ENCODE measurements around the gene SH3GL3. TPM values are rescaled to one million over a fixed set of nuclear protein-coding genes. Genes with fewer than 3 reads are reported as not detected.
A peak's percentile ranks its signal among the peaks of the same experiment; 100 is the strongest.

Gene SH3GL3
- total RNA-seq, 1 experiment from 2014 or later, result not detected

DNA sequence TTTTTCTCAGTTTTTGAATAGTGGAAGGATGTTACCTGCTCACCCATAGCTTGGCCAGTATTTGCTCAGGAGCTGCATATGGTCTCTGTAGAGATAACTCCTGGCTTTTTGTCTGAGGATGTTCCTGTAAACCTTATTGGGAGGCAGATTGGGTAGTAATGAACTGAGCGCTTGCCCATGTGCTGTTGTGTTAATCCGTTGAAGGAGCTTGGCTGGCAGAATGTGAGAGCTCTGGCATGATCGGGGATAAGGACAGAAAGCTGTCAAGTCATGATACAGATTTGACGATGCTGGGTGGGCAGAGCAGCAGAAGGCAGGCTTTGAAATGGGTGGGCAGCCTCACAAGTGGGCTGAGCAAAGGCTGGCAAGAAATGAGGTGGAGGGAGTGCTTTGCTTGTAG is 27.4 kb downstream of the SH3GL3 start:
- H3K36me3 ChIP-seq (ENCODE audit: control insufficient read depth, insufficient read depth, low read length), result no peaks in the 10 kb centered on the region
- no peaks in the 10 kb centered on the region for H3K27me3 Mint-ChIP-seq (ENCODE audit: insufficient read depth, unreplicated experiment)
- H3K4me3 Mint-ChIP-seq (ENCODE audit: unreplicated experiment), result no peak overlapping the region
- peaks cover 11% of the 10 kb centered on the region for H3K9me3 Mint-ChIP-seq (ENCODE audit: unreplicated experiment)
- DNase-seq, result no peak
- intact Hi-C loops (cut with micrococcal nuclease; ENCODE audit: unreplicated experiment), result no loop called here
- H3K4me1 ChIP-seq, result 0 out of 2 replicates have a peak, but pooled peaks cover 7% of the 10 kb centered on the region
- POLR2A ChIA-PET, result no interaction called here
- no TSS peak for BruUV-seq (replicated peaks)
- H3K9me3 ChIP-seq, result peaks cover 3% of the 10 kb centered on the region
- H3K27me3 ChIP-seq (replicated peaks; ENCODE audit: control insufficient read depth, insufficient read depth, low read length), result no peaks in the 10 kb centered on the region
- CTCF ChIA-PET, result no interaction called here
- H3K4me3 ChIP-seq (ENCODE audit: low read depth, low read length), result no peak overlapping the region
- H3K36me3 Mint-ChIP-seq (ENCODE audit: insufficient read depth, unreplicated experiment), result no peaks in the 10 kb centered on the region
- no peaks in the 10 kb centered on the region for H3K4me1 Mint-ChIP-seq (ENCODE audit: low read depth, unreplicated experiment)
- peak overlapping the region; percentile 71 for H3K27ac Mint-ChIP-seq (ENCODE audit: unreplicated experiment)
- TF ChIP-seq, protein P1, sequence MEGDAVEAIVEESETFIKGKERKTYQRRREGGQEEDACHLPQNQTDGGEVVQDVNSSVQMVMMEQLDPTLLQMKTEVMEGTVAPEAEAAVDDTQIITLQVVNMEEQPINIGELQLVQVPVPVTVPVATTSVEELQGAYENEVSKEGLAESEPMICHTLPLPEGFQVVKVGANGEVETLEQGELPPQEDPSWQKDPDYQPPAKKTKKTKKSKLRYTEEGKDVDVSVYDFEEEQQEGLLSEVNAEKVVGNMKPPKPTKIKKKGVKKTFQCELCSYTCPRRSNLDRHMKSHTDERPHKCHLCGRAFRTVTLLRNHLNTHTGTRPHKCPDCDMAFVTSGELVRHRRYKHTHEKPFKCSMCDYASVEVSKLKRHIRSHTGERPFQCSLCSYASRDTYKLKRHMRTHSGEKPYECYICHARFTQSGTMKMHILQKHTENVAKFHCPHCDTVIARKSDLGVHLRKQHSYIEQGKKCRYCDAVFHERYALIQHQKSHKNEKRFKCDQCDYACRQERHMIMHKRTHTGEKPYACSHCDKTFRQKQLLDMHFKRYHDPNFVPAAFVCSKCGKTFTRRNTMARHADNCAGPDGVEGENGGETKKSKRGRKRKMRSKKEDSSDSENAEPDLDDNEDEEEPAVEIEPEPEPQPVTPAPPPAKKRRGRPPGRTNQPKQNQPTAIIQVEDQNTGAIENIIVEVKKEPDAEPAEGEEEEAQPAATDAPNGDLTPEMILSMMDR (IDR thresholded peaks at IDR 0.05; ENCODE audit: insufficient read depth in 1 of 2, low read depth in 1 of 2, low read length in 1 of 2, severe bottlenecking in 1 of 2, unreplicated experiment in 1 of 2), result no peak

GRCh38 chr15:83475551-83475950 is 28.4 kb downstream of the SH3GL3 start:
- Histone ChIP-seq H3K27me3 (replicated peaks; ENCODE audit: control insufficient read depth, insufficient read depth, low read length) (no peaks in the 10 kb centered on the region), H3K4me1 (0 out of 2 replicates have a peak, but pooled peaks cover 7% of the 10 kb centered on the region), H3K9me3 (peaks cover 1% of the 10 kb centered on the region), H3K36me3 (ENCODE audit: control insufficient read depth, insufficient read depth, low read length) (no peaks in the 10 kb centered on the region), H3K4me3 (ENCODE audit: low read depth, low read length) (no peak overlapping the region)
- DNase-seq, result no peak
- Mint-ChIP-seq H3K4me3 (ENCODE audit: unreplicated experiment) (no peak overlapping the region), H3K27ac (ENCODE audit: unreplicated experiment) (no peak overlapping the region), H3K36me3 (ENCODE audit: insufficient read depth, unreplicated experiment) (no peaks in the 10 kb centered on the region), H3K4me1 (ENCODE audit: low read depth, unreplicated experiment) (no peaks in the 10 kb centered on the region), H3K9me3 (ENCODE audit: unreplicated experiment) (peaks cover 11% of the 10 kb centered on the region), H3K27me3 (ENCODE audit: insufficient read depth, unreplicated experiment) (no peaks in the 10 kb centered on the region)
- intact Hi-C loops (cut with micrococcal nuclease; ENCODE audit: unreplicated experiment), result no loop called here
- BruUV-seq (replicated peaks), result no TSS peak
- ChIA-PET CTCF (no interaction called here), POLR2A (no interaction called here)
- TF ChIP-seq, protein P1 (IDR thresholded peaks at IDR 0.05; ENCODE audit: insufficient read depth in 1 of 2, low read depth in 1 of 2, low read length in 1 of 2, severe bottlenecking in 1 of 2, unreplicated experiment in 1 of 2), result no peak

- intact Hi-C loops (cut with micrococcal nuclease; ENCODE audit: unreplicated experiment), result no loop called here
- H3K9me3 Mint-ChIP-seq (ENCODE audit: unreplicated experiment), result peaks cover 11% of the 10 kb centered on the region
- H3K36me3 Mint-ChIP-seq (ENCODE audit: insufficient read depth, unreplicated experiment), result no peaks in the 10 kb centered on the region
- CTCF ChIA-PET, result no interaction called here
- H3K9me3 ChIP-seq, result no peaks in the 10 kb centered on the region; the same call in 1 of the 2 replicates
- POLR2A ChIA-PET, result no interaction called here
- H3K27me3 Mint-ChIP-seq (ENCODE audit: insufficient read depth, unreplicated experiment), result no peaks in the 10 kb centered on the region
- H3K4me3 ChIP-seq (ENCODE audit: low read depth, low read length), result no peak overlapping the region
- no peak overlapping the region for H3K27ac Mint-ChIP-seq (ENCODE audit: unreplicated experiment)
- no TSS peak for BruUV-seq (replicated peaks)
- H3K27me3 ChIP-seq (replicated peaks; ENCODE audit: control insufficient read depth, insufficient read depth, low read length), result no peaks in the 10 kb centered on the region
- H3K36me3 ChIP-seq (ENCODE audit: control insufficient read depth, insufficient read depth, low read length), result no peaks in the 10 kb centered on the region
- 0 out of 2 replicates have a peak, but pooled peaks cover 7% of the 10 kb centered on the region for H3K4me1 ChIP-seq
- H3K4me1 Mint-ChIP-seq (ENCODE audit: low read depth, unreplicated experiment), result no peaks in the 10 kb centered on the region
- no peak for DNase-seq
- TF ChIP-seq, protein P1 (IDR thresholded peaks at IDR 0.05; ENCODE audit: insufficient read depth in 1 of 2, low read depth in 1 of 2, low read length in 1 of 2, severe bottlenecking in 1 of 2, unreplicated experiment in 1 of 2), result no peak
- H3K4me3 Mint-ChIP-seq (ENCODE audit: unreplicated experiment), result no peak overlapping the region
These were observed 28.9 kb downstream of the SH3GL3 start for GRCh38 chr15:83476066-83476465.

Data from Caco-2 (cell line).